ENCODE data around the gene PARM1.

PARM1 gene

DNA sequence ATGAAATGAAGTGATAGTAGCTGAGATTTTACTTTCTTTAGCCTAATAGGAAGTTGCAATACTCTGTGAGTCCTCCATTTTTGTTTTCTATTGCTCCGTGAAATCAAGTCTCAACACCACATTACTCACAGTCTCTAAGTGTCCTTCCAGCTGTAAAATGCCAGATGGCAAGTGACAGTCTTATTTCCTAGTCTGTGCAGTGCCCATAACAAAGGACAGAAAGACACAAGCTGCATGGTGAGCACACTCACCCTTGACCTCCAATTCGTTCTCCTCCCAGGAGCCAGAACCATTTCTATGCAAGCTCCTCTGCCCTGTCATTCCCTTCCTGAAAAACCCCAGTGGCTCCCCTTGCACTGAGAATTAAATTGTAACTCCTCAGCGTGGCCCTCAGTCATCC, 101.6 kb downstream of the PARM1 start:
- Histone ChIP-seq H3K4me1 (ENCODE audit: insufficient read depth, low read length, severe bottlenecking) (no peaks in the 10 kb centered on the region), H3K27ac (ENCODE audit: low read depth, low read length, poor library complexity, severe bottlenecking) (no peak overlapping the region), H3K27me3 (ENCODE audit: insufficient read depth, low read length) (no peaks in the 10 kb centered on the region), H2AFZ (ENCODE audit: low read length) (no peak overlapping the region), H3K36me3 (ENCODE audit: insufficient read depth, low read length) (no peaks in the 10 kb centered on the region), H3K9ac (ENCODE audit: low read length) (no peak overlapping the region), H3K9me2 (ENCODE audit: low read depth, low read length) (no peaks in the 10 kb centered on the region), H3F3A (ENCODE audit: insufficient read depth, low read length) (no peaks in the 10 kb centered on the region), H3K4me2 (ENCODE audit: low read length) (no peak overlapping the region), H4K20me1 (ENCODE audit: insufficient read depth, low read length) (no peaks in the 10 kb centered on the region), H3K4me3 (ENCODE audit: low read depth, low read length, poor library complexity, severe bottlenecking) (no peak overlapping the region), H3K79me2 (ENCODE audit: insufficient read depth, low read length) (no peaks in the 10 kb centered on the region), H3K9me3 (ENCODE audit: low read length) (no peaks in the 10 kb centered on the region)
- TF ChIP-seq EZH2 (IDR thresholded peaks at IDR 0.05; ENCODE audit: borderline replicate concordance, low read length) (no peak), CTCF (IDR thresholded peaks at IDR 0.05; ENCODE audit: low read length) (no peak)

GRCh38 chr4:75035321-75035720, 102.4 kb downstream of the PARM1 start:
- no peak for TF ChIP-seq EZH2 (IDR thresholded peaks at IDR 0.05; ENCODE audit: borderline replicate concordance, low read length)
- TF ChIP-seq CTCF (IDR thresholded peaks at IDR 0.05; ENCODE audit: low read length) = no peak
- Histone ChIP-seq H2AFZ (ENCODE audit: low read length) (no peak overlapping the region), H3K4me2 (ENCODE audit: low read length) (no peak overlapping the region), H4K20me1 (ENCODE audit: insufficient read depth, low read length) (no peaks in the 10 kb centered on the region), H3K9me3 (ENCODE audit: low read length) (no peaks in the 10 kb centered on the region), H3K9ac (ENCODE audit: low read length) (no peak overlapping the region), H3K9me2 (ENCODE audit: low read depth, low read length) (no peaks in the 10 kb centered on the region), H3K27ac (ENCODE audit: low read depth, low read length, poor library complexity, severe bottlenecking) (no peak overlapping the region), H3K79me2 (ENCODE audit: insufficient read depth, low read length) (no peaks in the 10 kb centered on the region), H3K27me3 (ENCODE audit: insufficient read depth, low read length) (no peaks in the 10 kb centered on the region), H3K4me3 (ENCODE audit: low read depth, low read length, poor library complexity, severe bottlenecking) (no peak overlapping the region), H3F3A (ENCODE audit: insufficient read depth, low read length) (no peaks in the 10 kb centered on the region), H3K36me3 (ENCODE audit: insufficient read depth, low read length) (no peaks in the 10 kb centered on the region), H3K4me1 (ENCODE audit: insufficient read depth, low read length, severe bottlenecking) (no peaks in the 10 kb centered on the region)

DNA sequence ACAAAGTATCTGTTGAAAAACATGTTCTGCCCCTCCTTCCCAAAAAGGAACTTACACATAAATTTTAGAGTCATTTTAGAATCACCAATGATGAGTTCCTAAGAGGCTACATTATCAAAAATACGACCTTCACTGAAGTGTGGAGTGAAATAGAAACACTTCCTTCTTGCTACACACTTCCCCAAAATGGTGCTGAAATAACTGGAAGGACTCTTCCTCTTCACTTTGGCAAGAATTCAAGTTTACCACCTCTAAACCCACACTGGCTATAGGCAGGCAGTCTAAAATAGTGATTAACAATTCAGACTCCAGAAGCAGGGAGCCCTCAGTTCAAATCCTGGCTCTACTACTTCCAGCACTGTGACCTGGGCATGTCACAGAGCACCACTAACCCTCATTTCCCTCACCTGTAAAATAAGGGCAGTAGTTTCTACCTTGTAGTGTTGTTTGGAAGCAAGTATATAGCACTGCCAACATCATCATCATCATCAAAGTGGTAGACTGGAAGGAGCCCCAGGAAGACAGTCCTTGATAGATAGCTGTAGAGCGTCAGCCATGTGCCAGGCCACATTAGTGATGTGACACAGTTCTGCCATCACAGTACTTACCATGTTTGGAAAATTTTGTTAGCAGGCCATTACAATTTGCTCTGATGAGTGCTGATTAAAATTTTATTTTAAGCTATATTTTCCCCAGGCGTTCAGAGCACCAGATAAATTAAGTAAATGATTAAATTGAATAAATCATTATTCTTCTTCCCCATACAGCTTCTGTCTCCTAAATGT, 103.3 kb downstream of the PARM1 start:
- no peaks in the 10 kb centered on the region for H3K4me1 ChIP-seq (ENCODE audit: insufficient read depth, low read length, severe bottlenecking)

More for the DNA sequence above, 103.3 kb downstream of the PARM1 start:
- H3K9ac ChIP-seq (ENCODE audit: low read length) = no peak overlapping the region
- no peaks in the 10 kb centered on the region for H3K36me3 ChIP-seq (ENCODE audit: insufficient read depth, low read length)
- H3K9me2 ChIP-seq (ENCODE audit: low read depth, low read length) = no peaks in the 10 kb centered on the region
- no peak overlapping the region for H3K4me3 ChIP-seq (ENCODE audit: low read depth, low read length, poor library complexity, severe bottlenecking)
- H3K79me2 ChIP-seq (ENCODE audit: insufficient read depth, low read length) = no peaks in the 10 kb centered on the region
- H3K9me3 ChIP-seq (ENCODE audit: low read length) = no peaks in the 10 kb centered on the region
- H3K27me3 ChIP-seq (ENCODE audit: insufficient read depth, low read length) = no peaks in the 10 kb centered on the region
- H4K20me1 ChIP-seq (ENCODE audit: insufficient read depth, low read length) = no peaks in the 10 kb centered on the region
- TF ChIP-seq CTCF (IDR thresholded peaks at IDR 0.05; ENCODE audit: low read length) = no peak
- no peak for TF ChIP-seq EZH2 (IDR thresholded peaks at IDR 0.05; ENCODE audit: borderline replicate concordance, low read length)
- no peaks in the 10 kb centered on the region for H3F3A ChIP-seq (ENCODE audit: insufficient read depth, low read length)
- H3K4me2 ChIP-seq (ENCODE audit: low read length) = no peak overlapping the region
- H2AFZ ChIP-seq (ENCODE audit: low read length) = no peak overlapping the region
- H3K27ac ChIP-seq (ENCODE audit: low read depth, low read length, poor library complexity, severe bottlenecking) = no peak overlapping the region

Measured in OCI-LY1 (cell line).